Tongue (tissue), 2 donors: ENCODE data around the gene FAM53C. TPM values are rescaled to one million over a fixed set of nuclear protein-coding genes. Genes with fewer than 3 reads are reported as not detected.
"Not testable (repeated sequence)": the region's sequence is repeated elsewhere in the genome, so short reads cannot be mapped to it uniquely, and the experiment has no call there.

Experiments
- DNase-seq: peaks from one replicate; pipeline ENCODE4 v3.0.0-alpha.2; 2015
- total RNA-seq: library from RNA; depleted of rRNA; stranded (reverse); fragments of >200 nt; gene quantifications from one replicate; pipeline ENCODE4 v1.2.3, GENCODE V29; 2014

Gene FAM53C
- total RNA-seq = 27.8 TPM

- DNase-seq = peak; percentile 97
Observed at GRCh38 chr5:138337685-138338410, at the start of gene FAM53C. Gene FAM53C, plus strand, starts transcription at chr5:138338266. Its CDS starts 3,070 bp downstream, at chr5:138341336.

- no peak for DNase-seq
Observed at GRCh38 chr5:138289296-138289695, 48.8 kb upstream of the FAM53C start.

DNA sequence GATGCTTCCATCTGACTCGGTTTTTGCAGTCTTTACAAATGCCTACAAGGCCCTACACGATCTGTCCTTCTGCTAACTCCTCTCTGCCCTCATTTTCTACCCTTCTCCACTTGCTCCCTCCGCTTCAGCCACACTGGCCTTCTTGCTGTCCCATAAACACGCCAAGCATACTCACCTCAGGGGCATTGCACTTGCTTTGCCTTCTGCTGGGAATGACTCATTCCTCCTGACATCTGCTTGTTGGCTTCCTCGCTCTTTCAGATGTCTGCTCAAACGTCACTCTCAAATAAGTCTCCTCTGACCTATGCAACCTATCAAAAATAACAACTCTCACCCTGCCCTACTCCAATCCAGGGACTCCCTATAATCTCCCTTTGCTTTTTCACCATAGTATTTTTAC is 34.7 kb upstream of the FAM53C start:
- DNase-seq = no peak

GRCh38 chr5:138305797-138306196 is 32.3 kb upstream of the FAM53C start:
- DNase-seq = peak; percentile 73

GRCh38 chr5:138315751-138316278 is 22.3 kb upstream of the FAM53C start:
- no peak for DNase-seq

DNA sequence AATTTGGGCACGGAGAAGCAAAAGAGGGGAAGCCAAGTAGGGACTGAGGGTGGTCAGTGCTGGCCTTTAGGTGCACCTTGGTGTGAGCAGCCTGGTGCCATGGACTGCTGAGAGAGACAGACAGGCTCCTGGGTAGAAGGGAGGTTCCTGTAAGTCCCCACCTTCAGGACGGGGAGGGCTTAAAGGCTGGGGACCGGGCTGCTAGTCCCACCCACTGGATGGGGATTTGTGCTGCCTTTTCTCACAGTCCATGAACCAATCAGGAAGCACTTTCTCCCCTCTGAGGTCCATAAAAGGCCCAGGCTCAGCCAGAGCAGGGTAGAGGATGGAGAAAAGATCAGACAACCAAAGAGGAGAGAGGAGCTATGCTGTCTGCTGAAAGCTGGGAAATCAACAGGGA is 21.7 kb upstream of the FAM53C start:
- DNase-seq = no peak

DNA sequence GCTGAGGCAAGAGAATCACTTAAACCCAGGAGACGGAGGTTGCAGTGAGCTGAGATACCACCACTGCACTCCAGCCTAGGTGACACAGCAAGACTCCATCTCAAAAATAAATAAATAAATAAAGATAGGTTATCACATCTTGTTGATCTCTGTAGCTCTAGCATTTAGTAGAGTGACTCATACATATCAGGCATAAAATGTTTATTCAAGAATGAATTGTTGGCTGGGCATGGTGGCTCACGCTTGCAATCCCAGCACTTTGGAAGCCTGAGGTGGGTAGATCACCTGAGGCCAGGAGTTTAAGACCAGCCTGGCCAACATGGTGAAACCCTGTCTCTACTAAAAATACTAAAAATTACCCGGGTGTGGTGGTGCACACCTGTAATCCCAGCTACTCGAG is 19.9 kb upstream of the FAM53C start:
- not testable (repeated sequence) for DNase-seq

DNA sequence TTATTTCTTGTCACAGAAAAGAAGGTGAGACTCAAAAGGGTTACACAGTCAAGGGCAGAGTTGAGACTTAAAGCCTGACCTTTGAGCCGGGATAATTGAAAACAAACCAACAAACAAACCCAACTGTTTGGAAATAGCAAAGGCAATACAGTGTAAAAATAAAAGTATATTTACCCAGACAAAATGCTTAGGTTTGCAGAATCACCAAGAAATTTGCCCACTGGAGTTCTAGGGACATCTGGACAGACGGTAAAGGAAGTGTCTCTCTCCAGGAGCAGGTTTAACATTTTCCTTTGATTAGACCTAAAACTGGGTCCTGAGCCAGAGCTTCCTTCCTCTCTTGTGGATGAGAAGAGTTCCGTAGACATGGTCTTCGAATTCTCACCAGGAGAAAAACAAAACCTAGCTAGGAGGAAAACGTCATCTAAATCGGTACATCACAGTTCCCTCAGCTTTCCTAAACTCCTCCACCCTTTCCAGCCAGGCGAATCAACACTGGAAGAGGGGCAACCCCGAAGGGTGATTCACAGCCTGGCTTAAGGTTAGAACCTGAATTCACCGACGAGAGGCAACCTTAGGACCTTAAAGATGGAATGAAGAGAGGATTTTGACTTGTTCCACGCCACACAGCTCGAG is 7.1 kb upstream of the FAM53C start:
- DNase-seq = no peak

GRCh38 chr5:138331449-138332368 is 6.4 kb upstream of the FAM53C start, which contains the start of gene CDC25C:
Gene CDC25C, minus strand, starts transcription at chr5:138331804. Its CDS starts 624 bp downstream, at chr5:138331180.
- peak; percentile 100 for DNase-seq

DNA sequence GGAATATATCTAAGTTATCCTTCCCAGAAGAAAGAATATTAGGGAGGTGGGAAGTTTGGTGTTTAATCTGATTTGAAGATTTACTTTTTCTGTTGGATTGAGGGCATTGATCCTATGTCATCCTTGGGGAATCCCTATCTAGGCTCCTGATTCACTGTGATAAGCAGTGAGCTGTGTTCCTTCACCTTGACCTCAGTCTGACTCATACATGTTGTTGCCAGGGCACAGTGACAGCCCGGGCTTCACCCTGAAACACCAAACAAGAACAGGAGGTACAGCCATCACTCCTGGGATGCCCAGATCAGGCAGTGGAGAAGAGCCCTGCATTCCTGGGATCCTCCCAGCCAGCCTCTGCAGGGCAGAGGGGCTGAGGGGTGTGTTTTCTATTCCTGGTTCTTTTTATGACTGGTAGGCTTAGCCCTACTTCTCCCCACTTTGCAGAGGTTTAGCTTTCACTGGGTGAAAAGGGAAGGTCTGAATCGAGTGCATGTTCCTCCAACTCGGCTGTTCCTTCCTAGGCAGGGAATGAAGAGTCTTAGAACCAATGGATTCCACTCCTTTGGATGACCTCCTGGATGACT is 3.1 kb upstream of the FAM53C start:
- DNase-seq = no peak

- peak; percentile 95 for DNase-seq
Observed at GRCh38 chr5:138336952-138337684, 948 bp upstream of the FAM53C start.

GRCh38 chr5:138338411-138339090 is 485 bp downstream of the FAM53C start:
- DNase-seq = no peak

DNA sequence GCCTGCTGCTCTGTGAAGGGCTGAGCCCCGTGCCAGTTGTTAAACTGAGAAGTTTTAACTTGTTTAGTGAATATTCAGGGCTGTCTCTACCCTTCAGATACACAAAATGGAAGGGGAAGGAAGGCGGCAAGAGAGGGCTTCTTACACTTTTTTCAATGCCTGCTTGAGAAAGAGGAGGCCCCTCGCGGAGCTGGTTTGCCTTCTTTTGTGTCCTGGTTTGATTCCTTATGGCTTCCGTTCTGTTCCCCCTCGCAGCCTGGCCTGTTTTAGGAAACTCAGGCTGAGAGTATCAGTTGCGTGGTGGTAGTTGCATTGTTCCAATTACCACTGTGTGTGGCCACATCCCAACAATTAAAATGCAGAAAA is 1.0 kb downstream of the FAM53C start:
- peak; percentile 60 for DNase-seq

DNA sequence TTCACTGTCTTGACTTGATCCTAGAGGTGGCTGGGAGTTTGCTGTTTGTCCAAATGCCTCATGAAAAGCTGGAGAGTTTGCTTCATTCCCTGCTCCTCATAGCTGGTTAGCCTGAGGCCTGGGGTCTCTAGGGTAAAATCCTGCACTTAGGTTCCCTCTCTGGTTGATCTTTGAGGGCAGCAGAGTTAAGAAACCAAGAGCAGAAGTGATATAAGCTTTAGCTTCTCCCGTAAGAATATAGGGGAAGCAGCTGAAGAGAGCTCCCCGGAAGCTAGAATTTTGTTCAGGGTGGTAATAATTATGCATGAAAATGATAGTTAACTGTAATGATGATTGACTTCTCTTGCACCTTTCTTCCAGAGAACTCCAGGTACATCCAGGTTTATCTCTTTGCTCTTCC is 1.4 kb downstream of the FAM53C start:
- no peak for DNase-seq

DNA sequence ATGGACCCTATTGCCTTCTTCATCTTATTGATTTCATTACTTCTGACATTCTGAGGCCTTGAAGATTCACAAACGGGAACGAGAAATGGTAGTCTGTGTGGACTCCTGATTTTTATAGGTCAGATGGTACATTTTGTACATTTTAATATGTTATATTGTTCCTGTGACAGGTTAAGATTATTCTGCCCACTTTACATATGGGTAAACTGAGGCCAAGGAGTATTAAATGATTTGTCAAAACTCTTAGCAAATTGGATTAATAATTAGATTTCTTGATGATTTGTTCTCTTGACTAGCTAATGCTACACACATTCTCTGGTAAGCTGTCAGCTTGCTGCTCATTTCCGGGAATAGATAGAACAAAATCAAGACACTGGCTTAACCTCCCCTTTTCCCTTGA is 1.9 kb downstream of the FAM53C start:
- no peak for DNase-seq

- no peak for DNase-seq
Observed at GRCh38 chr5:138344887-138345622, 7.0 kb downstream of the FAM53C start.

DNA sequence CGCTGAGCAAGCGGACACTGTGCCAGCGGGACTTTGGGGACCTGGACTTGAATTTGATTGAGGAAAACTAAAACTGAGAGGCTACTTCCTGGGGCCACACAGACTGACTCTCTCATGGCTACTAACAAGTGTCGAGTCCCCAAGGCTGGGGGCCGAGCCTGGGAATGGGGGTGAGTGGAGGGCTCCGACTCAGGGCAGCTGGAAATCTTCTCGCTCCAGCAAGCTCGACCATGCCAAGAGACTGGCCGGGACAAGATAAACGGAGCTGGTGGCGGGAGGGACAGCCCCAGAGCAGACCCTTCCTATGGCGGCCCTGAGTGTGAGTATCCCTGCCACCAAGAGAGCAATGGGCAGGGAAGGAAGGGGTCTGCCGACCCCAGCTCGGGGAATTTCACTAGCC is 8.8 kb downstream of the FAM53C start:
- no peak for DNase-seq

GRCh38 chr5:138349852-138350562 is 11.9 kb downstream of the FAM53C start:
- no peak for DNase-seq

DNA sequence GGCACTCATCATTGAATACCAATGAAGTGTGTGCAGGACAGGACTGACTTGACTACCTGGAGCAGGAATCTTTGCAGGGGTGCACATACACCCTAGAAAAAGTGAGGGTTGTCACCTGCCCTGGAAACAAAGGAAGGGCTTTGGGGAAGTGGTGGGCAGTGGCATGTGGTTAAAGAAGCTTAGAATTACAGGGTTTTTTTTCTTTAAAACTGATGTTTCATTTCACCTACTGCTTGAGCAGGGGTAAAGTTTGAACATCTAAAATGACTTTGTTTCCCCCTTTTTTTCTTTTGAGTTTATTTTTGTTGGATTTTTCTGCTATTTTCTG is 12.5 kb downstream of the FAM53C start:
- no peak for DNase-seq

DNA sequence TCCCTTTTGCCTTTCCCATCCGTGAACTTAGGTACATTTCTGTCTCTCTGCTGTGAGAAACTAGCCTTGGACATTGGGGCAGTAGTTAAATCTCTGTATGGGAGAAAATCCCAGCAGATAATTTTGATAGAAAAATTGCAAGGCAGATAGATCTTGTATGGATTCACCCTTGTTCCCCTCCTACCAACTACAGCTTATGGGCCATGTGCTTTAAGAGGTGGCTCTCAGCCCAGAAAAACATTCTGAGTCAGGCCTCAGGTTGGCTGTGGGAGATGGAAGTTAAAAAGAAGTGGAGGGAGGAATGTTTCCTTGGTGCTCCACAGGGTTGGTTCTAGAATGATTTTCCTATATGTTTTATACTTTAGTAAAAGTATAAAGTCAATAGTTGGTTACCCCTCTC is 13.0 kb downstream of the FAM53C start:
- DNase-seq = no peak
